Stimulated activated CD4-positive, alpha-beta T cell treated with anti-CD3 and anti-CD28 coated beads, Interleukin-1b, Interleukin-23, amount 100 ng/mL, for 4 hours (primary cell): Measurements from ENCODE around the gene CLEC3B.

Source experiments
- DNase-seq, 2 donors: peaks; one replicate each; pipeline ENCODE4 v3.0.0-alpha.2; 2020; ENCODE audit warnings: low read depth in 2 of 2

Gene CLEC3B

DNA sequence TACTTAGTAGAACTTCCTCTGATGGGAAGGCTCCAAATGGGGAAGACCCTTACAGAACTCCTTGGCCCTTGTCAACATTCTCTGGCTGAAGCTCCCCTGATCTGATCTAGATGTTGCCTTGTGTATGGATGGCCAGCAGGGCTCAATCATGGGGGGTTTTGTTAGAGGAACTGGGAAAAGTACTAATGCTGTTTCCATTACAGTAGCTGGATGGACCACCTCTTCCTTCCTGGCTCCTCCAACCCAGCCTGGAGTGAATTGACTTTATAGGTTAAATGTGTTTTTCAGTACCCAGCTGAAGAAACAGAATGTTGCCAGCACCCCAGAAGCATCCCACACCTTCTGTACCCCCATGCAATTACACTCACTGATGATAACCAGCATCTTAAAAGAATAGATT lies 22.7 kb upstream of the CLEC3B start:
- no peak for DNase-seq

DNA sequence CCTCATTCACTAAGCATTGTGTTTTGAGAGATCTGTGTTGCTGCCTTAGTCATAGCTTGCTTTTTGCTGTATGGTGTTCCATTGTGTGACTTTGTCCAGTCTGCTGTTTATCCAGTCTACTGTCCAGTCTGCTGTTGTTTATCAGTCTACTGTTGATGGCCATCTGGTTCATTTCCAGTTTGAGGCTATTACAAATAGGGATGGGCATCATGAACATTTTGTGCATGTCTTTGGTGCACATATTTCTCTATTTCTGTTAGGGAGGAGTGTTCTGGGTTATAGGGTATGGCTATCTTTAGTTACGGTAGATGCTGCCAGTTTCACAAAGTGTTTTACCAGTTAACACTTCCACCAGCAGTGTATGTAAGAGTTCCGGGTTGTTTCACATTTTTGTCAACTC lies 22.2 kb upstream of the CLEC3B start:
- no peak for DNase-seq

DNA sequence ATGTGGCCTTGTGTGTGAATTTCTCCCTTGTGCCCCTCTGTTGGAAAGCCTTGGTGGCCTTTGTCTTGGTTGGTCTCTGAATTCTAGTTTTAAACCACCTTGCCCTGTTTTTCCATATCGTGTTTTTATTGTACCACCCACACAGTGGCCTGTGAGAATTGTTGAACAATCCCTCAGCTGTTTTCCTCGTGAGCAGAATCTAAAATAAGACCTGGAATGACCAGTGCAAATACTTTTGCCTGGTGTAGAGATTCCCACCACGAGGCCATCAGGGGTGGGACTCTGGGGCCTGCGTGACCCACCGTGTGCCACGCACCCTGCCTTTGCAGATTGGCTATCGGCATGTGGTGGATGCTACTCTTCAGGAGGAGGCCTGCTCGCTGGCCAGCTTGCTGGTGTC lies 19.0 kb upstream of the CLEC3B start:
- DNase-seq: no peak

DNA sequence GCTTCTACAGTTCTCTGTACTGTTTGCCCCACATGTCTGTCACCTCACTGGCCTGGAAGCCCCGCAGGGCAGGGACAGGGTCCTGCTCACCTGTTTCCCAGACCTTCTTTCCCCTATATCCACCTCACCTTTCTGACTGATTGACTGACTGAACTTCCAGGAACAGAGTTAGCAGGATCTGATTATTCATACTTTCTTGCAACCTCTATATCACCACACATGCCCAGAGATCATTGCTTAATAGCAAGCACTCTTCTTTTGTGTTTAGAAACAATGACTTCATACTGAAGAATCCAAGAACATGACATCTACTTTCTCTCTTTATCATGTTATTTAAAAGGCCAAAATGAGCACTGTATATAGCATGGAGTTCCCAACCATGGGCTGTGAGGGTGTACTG lies 18.0 kb upstream of the CLEC3B start:
- DNase-seq: no peak

DNA sequence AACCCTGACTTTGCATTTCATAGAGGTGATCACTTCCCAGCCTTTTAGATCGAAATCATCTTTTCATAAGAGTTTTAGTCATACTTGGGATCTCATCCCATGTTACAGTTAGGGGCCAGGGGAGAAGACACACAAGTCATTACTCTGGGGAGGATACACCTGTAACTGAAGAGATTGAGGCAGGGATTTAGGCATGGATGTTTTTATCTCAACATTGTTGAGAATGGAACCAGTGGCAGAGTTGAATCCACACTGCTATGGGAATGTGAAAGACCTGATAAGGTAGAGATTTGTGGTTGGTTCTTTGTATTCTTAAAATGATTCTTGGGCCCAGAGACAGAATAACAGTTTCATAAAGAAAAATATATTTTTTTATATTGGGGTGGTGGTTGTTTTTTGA lies 16.2 kb upstream of the CLEC3B start:
- no peak for DNase-seq

DNA sequence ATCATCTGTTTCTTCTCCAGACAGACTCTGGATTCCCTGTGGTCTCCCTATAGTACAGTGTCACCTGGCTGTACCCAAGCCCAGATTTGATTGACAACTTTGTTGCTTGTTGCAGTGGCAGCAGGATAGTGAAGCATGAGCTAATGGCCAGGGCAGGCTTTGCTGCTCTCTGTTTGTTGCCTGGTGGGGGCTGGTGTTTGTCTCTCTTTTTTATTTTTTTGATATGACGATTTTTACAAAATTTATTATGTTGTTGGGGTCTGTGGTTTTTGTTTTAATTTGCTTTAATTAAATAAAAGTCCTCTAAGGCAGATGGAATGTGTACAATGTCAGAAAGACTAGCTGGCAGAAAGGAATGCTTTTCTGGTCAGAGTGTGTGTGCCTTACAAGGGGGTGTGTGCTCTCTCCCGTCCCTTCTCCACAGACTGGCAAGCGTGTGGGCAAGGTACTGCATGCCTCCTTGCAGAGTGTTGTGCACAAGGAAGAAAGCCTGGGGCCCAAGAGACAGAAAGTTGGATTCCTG lies 15.2 kb upstream of the CLEC3B start:
- no peak for DNase-seq

DNA sequence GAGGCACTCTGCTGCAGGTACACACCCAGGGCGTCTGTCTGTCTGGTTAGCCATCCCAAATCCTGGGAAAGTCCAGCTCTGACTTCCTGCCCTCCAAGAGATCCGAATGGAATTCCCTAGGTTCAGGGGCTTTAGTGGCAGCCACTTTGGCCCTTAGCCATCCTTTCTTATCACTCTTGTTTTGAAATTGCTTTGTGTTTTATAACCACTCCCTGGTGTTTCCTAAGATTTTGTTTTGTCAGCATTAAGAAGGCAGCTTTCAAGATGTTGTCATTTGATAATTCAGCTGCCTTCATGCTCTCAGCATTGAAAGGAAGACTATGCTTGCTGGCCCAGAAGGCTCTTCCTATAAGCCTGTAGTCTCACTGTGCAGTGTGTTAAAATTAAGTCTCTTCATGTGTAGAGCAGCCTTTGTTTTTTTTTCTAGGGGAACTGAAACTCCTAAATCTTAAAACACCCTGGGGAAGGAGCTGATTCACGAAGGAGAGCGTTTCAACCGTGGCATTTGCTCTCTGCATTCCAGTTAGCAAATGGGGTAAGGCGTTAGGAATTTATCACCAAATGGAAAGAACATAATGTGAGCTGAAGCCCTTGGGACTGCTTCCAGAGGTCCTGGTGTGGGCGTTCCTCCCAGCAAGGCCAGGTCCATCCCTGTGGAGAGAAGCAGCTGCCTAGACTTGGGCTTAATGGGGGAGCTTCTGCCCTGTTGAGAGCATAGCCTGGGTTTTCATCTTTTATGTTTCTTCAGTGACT lies 14.2 kb upstream of the CLEC3B start:
- DNase-seq: no peak

DNA sequence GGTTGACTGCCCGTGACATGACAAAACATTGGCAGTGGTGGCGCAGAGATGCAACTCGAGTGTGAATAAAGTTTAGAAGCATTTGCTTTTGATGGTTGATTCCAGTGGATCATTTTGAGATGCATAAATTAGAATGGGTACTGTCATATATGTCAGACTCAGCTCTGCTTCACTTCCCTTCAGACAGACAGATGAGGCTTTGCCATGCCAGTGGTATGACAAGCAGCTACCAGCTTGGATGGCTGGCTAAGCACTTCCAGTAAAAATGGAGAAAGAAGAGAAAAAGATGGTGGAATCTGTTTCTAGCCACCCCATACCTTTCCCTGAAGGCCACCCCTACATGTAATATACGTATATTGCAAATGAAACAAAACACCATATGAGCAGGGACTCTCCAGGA lies 13.5 kb upstream of the CLEC3B start:
- DNase-seq: no peak

DNA sequence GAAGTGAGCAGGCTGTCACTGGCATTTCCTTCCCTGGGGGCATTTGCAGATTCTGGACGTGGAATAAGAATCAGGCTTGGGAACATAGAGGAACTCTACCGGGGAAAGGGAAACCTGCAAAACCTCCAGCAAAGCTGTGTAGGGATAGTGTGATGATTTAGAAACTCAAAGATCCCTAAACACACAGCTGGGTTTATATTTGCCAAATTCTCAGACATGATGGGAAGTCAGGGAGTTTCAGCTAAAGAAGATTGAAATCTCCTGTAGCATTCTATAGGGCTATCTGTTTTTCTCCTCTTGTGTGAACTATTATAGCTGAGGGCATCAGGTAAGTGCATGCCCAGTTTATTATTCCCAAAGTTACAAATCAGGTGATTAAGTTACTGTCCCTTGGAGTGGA lies 9.2 kb upstream of the CLEC3B start:
- no peak for DNase-seq

DNA sequence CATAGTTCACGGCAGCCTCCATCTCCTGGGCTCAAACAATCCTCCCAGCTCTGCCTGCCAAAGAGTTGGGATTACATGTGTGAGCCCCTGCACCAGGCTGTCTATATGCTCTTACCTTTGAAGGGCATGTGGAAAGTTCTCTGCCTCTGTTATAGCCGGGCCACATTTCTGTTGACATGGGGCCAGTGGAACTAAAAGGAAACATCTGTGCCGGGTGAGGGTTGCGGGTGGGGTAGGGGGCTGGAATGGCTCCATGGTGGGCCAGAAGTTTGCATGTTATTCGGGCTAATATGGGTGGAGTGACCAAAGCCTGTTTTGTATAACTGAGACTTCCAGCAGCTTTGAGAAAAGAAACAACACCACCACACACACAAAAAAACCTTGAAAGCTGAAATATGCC lies 8.3 kb upstream of the CLEC3B start:
- no peak for DNase-seq

DNA sequence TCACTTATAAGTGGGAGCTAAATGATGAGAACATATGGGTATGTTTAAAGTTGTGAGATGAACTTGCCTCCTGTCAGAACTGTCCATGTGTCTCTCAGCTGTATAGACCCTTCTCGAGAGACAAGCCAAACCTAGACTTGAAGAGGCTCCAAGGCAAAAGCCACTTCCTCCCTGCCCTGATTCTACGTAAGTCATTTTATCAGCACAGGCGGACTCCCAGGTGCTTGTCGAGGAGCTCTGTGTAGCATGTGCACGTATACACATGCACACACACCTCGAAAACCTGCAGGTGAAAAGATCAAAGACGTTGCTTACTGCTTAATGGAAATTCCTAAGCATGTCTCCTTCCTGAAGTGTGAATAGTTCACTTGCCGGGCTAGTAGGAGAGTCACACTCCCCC lies 5.6 kb upstream of the CLEC3B start:
- DNase-seq: no peak

DNA sequence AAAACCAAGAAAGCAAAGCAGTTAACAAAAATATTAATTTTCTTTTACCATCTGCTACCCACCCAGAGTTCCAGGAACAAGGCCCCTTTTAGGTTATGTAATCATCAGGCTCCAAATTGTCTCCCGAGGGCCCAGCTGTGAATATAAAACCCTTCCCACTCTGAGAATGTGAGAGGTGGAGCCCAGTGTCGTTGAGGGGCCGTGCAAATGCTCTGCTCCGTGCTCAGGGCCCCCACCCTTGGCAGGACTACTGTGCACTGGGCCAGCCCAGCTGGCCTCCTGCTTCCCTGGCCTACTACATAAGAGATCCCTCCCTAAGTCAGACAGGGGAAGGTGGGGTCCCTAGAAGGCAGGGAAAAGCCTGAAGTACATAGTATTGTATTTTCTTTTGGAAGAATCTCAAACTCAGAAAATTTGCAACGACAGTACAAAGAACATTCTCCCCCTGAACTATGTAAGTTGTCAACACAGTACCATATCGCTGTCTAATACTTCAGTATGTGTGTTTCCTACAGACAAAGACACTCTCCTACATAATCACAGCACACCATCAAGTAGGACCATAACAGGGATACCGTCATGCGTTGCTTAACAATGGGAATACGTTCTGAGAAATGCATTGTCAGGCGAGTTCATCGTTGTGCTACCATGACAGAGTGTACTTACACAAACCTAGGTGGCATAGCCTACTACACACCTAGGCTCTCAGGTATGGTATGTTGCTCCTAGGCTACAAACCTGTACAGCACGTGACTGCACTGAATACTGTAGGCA lies 4.4 kb upstream of the CLEC3B start:
- DNase-seq: no peak

DNA sequence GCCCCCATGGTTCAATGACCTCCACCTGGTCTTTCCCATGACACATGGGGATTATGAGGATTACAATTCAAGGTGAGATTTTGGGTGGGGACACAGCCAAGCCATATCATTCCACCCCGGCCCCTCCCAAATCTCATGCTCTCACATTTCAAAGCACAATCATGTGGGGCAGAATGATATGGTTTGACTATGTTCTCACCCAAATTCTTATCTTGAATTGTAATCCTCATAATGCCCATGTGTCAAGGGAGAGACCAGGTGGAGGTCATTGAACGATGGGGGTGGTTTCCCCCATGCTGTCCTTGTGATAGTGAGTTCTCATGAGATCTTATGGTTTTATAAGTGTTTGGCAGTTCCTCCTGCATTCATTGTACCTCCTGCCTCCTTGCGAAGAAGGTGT lies 2.4 kb upstream of the CLEC3B start:
- no peak for DNase-seq

DNA sequence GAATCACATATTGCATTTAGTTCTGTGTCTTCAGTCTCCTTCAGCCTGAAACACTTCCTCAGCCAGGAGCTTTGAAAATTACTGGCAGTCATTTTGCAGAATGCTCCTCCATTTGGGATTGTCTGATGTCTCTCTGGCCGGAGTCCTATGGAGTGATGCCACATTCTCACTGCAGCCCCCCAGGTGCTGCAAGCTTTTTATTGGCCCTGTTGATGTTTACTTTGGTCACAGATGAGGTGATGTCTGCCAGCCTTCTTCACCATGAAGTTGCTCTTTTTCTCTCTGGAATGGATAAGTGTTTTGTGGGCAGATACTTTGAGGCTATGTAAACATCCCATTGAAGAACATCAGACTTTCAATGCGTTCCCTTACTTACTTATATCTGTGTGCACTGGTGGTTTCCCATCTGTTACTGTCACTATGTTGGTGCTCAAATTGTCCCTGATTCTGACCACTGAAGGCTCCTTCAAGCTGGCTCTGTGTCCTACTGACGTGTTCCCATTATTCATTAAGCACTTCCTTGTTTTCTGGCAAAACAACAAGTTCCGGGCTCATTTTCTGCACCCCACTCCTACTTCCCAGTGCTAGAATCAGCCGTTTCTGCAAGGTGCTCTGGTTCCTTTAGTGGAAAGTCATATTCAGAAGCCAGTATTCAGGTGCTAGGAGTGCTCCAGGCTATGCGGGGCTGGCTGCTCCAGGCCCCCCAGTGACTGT lies 1.4 kb upstream of the CLEC3B start:
- DNase-seq: no peak

DNA sequence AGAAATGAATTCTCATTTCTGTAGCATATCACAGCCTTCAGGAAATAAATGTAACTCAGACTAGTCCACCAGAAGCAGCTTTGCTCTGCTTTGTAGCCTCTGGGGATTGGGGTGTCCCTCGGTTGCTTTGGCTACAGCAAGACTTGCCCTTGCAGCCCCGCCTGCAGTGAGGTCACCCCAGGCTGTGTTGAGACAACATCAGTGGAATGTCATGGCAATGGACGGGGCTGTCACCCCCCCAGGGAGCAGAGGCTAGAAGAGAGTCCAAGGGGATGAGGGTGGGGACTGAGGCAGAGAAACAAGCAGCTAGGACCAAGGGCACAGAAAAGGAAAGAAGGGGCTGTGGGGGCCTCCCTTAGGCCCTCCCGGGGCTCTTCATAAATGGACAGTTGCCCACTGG lies 854 bp downstream of the CLEC3B start:
- DNase-seq: no peak

DNA sequence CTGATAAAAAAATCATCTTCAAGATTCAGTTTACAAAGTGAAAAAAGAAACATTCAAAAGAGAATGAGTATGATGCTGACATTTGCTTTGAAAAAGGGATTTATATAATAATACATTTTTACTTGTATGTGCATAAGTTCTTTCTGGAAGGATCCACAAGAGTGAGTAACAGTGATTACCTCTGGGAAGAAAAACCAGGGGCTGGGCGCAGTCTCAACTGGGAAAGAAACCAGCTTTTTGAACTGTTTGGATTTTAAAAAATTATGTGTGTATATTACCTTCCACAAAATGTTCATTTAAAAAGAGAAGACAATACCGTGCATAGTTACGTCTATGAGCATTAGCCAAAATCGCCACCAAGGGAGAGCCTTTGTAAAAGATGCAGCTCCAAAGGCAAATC lies 1.3 kb downstream of the CLEC3B start:
- no peak for DNase-seq

DNA sequence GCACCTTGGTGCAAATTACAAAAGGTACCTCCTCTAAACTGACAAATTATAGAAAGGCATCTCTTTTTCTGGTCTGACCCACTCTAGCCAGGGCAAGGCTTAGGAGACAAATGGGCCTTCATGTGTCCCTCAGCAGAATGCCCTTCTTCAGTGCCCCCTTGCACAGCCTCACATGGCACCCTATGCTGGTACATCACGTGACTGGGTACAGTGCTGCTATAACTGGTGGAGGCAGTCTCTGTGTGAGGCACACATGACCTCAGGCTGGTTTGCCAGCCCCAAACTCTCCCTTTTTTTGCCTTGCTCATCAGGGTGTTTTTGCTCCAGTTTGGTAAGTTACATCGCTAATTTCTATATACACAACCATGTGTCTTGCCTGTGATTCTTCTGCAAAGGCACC lies 3.1 kb downstream of the CLEC3B start:
- no peak for DNase-seq

DNA sequence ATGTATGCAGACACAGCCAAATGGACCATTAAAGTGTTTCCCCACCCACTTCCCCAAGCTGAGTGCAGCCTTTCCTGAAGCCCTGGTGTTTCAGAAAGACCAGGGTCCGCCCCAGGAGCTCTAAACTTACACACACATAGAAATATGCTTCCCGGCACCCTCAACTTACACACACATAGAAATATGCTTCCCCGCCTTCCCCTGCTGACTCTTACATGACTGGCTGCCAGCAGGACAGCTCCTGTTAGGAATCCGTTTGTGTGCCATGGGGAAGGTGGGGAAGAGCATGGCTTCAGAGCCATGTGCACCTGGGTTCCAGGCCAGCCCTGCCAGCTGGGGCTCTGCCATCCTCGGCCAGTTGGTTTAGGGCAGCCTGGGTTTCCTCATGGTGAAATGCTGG lies 3.6 kb downstream of the CLEC3B start:
- no peak for DNase-seq

DNA sequence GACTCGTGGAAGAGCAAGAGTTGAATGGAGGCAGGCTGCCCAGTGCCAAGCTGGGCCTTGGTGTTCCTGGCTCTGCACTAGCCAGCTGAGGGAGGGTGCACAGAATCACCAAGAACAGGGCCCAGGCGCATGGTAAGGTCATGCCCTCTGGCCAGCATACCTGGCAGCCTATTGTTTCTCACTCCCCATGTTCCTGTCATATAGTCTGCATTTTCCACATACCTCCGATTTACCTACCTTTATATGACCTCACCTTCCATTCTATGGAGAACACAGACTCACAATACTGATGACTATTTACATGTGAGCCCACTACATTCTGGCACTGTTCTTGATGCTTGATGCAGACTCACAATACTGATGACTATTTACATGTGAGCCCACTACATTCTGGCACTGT lies 5.4 kb downstream of the CLEC3B start:
- no peak for DNase-seq

DNA sequence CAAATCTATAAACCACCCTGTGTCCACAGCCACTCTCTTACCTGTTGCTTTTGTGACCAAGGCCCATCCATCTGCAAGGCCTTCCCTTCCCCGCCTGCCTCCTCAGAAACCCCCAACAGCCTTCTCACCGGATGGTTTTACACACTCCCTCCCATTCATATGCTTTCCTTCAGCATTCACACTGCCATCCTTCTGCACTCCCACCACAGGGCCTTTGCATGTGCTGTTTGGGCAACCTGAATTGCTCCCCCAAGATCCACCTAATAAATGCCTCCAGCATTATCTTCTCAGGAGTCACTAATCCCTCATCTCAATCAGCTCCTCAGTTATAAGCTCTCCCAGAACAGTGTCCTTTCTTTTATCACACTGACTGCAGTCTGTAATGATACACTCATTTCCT lies 6.0 kb downstream of the CLEC3B start:
- no peak for DNase-seq

DNA sequence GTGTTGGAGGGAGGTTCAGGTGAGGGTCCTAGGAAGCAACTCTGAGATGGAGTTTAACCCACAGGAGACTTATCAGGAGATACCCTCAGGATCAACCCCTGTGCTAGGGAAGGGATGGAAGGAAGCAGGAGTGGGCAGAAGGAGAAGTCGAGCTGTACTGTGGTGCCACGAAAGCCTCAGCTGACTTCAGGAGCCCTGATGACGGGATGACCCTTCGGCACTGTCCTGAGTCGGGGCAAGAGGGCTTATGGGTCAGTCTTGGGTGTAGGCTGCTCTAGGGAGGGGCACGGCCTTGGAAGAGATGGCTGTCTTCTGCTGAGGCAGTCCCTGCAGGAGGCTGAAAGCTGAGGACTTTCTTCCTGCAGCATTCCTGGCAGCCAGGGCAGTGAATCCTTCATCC lies 7.7 kb downstream of the CLEC3B start:
- no peak for DNase-seq

DNA sequence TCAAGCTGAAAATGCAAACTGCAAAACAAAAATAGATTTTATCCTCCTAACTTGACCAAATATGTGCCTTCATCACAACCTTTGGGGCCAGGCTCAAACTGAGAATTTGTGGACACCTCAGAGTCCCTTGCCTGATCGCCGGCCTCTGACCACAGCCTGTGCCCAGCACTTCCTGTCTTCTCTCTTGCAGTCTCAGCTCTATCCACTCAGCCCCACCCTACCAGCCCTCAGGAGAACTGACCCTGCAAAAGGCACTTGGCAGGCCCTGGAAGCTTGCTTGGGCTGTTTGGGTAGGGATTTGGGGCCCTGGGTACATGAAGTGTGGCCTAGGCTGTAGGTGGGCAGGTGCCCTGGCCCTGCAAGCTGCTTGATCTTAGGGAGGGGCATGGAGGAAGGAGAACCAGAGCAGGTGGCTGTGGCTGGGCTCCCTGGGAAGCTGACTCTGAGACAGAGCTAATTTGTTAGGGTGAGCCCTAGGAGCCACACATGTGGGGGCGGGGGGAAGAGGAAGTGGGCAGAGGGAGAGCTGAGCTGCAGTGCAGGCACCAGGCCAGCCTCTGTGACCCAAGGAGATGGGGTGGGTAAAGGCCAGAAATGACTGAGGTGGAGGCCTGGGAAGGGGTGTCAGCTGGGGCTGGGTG lies 8.6 kb downstream of the CLEC3B start:
- DNase-seq: peak in 1 of 2 donors; percentile 12
